ENCODE data around the gene RASGEF1C. TPM values are rescaled to one million over a fixed set of nuclear protein-coding genes. Genes with fewer than 3 reads are reported as not detected.
"Not testable (repeated sequence)": the region's sequence is repeated elsewhere in the genome, so short reads cannot be mapped to it uniquely, and the experiment has no call there.

The RASGEF1C gene
- total RNA-seq, 1 experiment from 2014 or later, result not detected

GRCh38 chr5:180214870-180215770 lies 6.1 kb upstream of the RASGEF1C start:
- Histone ChIP-seq H3K4me2 (ENCODE audit: low read depth, low read length, poor library complexity, severe bottlenecking) (no peak overlapping the region), H3K79me2 (ENCODE audit: low read length) (no peaks in the 10 kb centered on the region), H3K9me2 (replicated peaks; ENCODE audit: insufficient read depth, low read length) (no peaks in the 10 kb centered on the region), H3K9ac (ENCODE audit: low read length) (no peak overlapping the region), H3K36me3 (ENCODE audit: insufficient read depth, low read length) (no peaks in the 10 kb centered on the region), H3K4me1 (ENCODE audit: low read length) (no peaks in the 10 kb centered on the region), H3K27me3 (ENCODE audit: low read length) (no peaks in the 10 kb centered on the region), H4K20me1 (ENCODE audit: insufficient read depth, low read depth, low read length) (no peaks in the 10 kb centered on the region), H2AFZ (ENCODE audit: low read length) (no peak overlapping the region), H3K4me3 (ENCODE audit: low read length) (no peak overlapping the region), H3K9me3 (ENCODE audit: low read length) (no peaks in the 10 kb centered on the region), H3K27ac (ENCODE audit: low read length) (no peak overlapping the region)
- no peak for DNase-seq

- H4K20me1 ChIP-seq (ENCODE audit: insufficient read depth, low read depth, low read length), result no peaks in the 10 kb centered on the region
- no peak overlapping the region for H2AFZ ChIP-seq (ENCODE audit: low read length)
- no peaks in the 10 kb centered on the region for H3K27me3 ChIP-seq (ENCODE audit: low read length)
- H3K4me2 ChIP-seq (ENCODE audit: low read depth, low read length, poor library complexity, severe bottlenecking), result no peak overlapping the region
- no peaks in the 10 kb centered on the region for H3K9me3 ChIP-seq (ENCODE audit: low read length)
- H3K9me2 ChIP-seq (replicated peaks; ENCODE audit: insufficient read depth, low read length), result no peaks in the 10 kb centered on the region
- H3K9ac ChIP-seq (ENCODE audit: low read length), result no peak overlapping the region
- no peak for DNase-seq
- no peaks in the 10 kb centered on the region for H3K4me1 ChIP-seq (ENCODE audit: low read length)
- H3K4me3 ChIP-seq (ENCODE audit: low read length), result no peak overlapping the region
- H3K36me3 ChIP-seq (ENCODE audit: insufficient read depth, low read length), result no peaks in the 10 kb centered on the region
- H3K79me2 ChIP-seq (ENCODE audit: low read length), result no peaks in the 10 kb centered on the region
- H3K27ac ChIP-seq (ENCODE audit: low read length), result no peak overlapping the region
Observed at GRCh38 chr5:180213657-180214207, 4.7 kb upstream of the RASGEF1C start.

- H3K27ac ChIP-seq (ENCODE audit: low read length), result no peak overlapping the region
- H3K9ac ChIP-seq (ENCODE audit: low read length), result no peak overlapping the region
- no peak overlapping the region for H3K4me2 ChIP-seq (ENCODE audit: low read depth, low read length, poor library complexity, severe bottlenecking)
- H3K79me2 ChIP-seq (ENCODE audit: low read length), result no peaks in the 10 kb centered on the region
- H3K4me3 ChIP-seq (ENCODE audit: low read length), result no peak overlapping the region
- no peaks in the 10 kb centered on the region for H3K4me1 ChIP-seq (ENCODE audit: low read length)
- no peak for DNase-seq
- no peaks in the 10 kb centered on the region for H3K27me3 ChIP-seq (ENCODE audit: low read length)
- no peaks in the 10 kb centered on the region for H3K9me3 ChIP-seq (ENCODE audit: low read length)
- no peak overlapping the region for H2AFZ ChIP-seq (ENCODE audit: low read length)
- H3K9me2 ChIP-seq (replicated peaks; ENCODE audit: insufficient read depth, low read length), result no peaks in the 10 kb centered on the region
- H3K36me3 ChIP-seq (ENCODE audit: insufficient read depth, low read length), result no peaks in the 10 kb centered on the region
- H4K20me1 ChIP-seq (ENCODE audit: insufficient read depth, low read depth, low read length), result no peaks in the 10 kb centered on the region
Observed at GRCh38 chr5:180213256-180213600, 4.2 kb upstream of the RASGEF1C start.

- no peak overlapping the region for H2AFZ ChIP-seq (ENCODE audit: low read length)
- H4K20me1 ChIP-seq (ENCODE audit: insufficient read depth, low read depth, low read length), result no peaks in the 10 kb centered on the region
- no peak for DNase-seq
- no peaks in the 10 kb centered on the region for H3K9me3 ChIP-seq (ENCODE audit: low read length)
- no peak overlapping the region for H3K9ac ChIP-seq (ENCODE audit: low read length)
- no peak overlapping the region for H3K4me3 ChIP-seq (ENCODE audit: low read length)
- H3K27ac ChIP-seq (ENCODE audit: low read length), result no peak overlapping the region
- H3K36me3 ChIP-seq (ENCODE audit: insufficient read depth, low read length), result no peaks in the 10 kb centered on the region
- H3K79me2 ChIP-seq (ENCODE audit: low read length), result no peaks in the 10 kb centered on the region
- no peaks in the 10 kb centered on the region for H3K27me3 ChIP-seq (ENCODE audit: low read length)
- no peaks in the 10 kb centered on the region for H3K4me1 ChIP-seq (ENCODE audit: low read length)
- H3K9me2 ChIP-seq (replicated peaks; ENCODE audit: insufficient read depth, low read length), result no peaks in the 10 kb centered on the region
- H3K4me2 ChIP-seq (ENCODE audit: low read depth, low read length, poor library complexity, severe bottlenecking), result no peak overlapping the region
Observed at GRCh38 chr5:180212363-180213255, 3.6 kb upstream of the RASGEF1C start.

GRCh38 chr5:180211761-180212035 lies 2.7 kb upstream of the RASGEF1C start:
- Histone ChIP-seq H3K9me3 (ENCODE audit: low read length) (no peaks in the 10 kb centered on the region), H3K4me1 (ENCODE audit: low read length) (no peaks in the 10 kb centered on the region), H3K79me2 (ENCODE audit: low read length) (no peaks in the 10 kb centered on the region), H3K4me3 (ENCODE audit: low read length) (no peak overlapping the region), H3K9me2 (replicated peaks; ENCODE audit: insufficient read depth, low read length) (no peaks in the 10 kb centered on the region), H3K27me3 (ENCODE audit: low read length) (no peaks in the 10 kb centered on the region), H3K27ac (ENCODE audit: low read length) (no peak overlapping the region), H3K4me2 (ENCODE audit: low read depth, low read length, poor library complexity, severe bottlenecking) (no peak overlapping the region), H3K36me3 (ENCODE audit: insufficient read depth, low read length) (no peaks in the 10 kb centered on the region), H3K9ac (ENCODE audit: low read length) (no peak overlapping the region), H4K20me1 (ENCODE audit: insufficient read depth, low read depth, low read length) (no peaks in the 10 kb centered on the region), H2AFZ (ENCODE audit: low read length) (no peak overlapping the region)
- DNase-seq, result no peak

GRCh38 chr5:180210961-180211760 lies 2.1 kb upstream of the RASGEF1C start:
- Histone ChIP-seq H3K9me2 (replicated peaks; ENCODE audit: insufficient read depth, low read length) (no peaks in the 10 kb centered on the region), H3K27me3 (ENCODE audit: low read length) (no peaks in the 10 kb centered on the region)

GRCh38 chr5:180210077-180210476 lies 1.1 kb upstream of the RASGEF1C start:
- not testable (repeated sequence) for H3K27me3 ChIP-seq (ENCODE audit: low read length); H3K4me3 ChIP-seq (ENCODE audit: low read length); H3K4me2 ChIP-seq (ENCODE audit: low read depth, low read length, poor library complexity, severe bottlenecking); H3K9me3 ChIP-seq (ENCODE audit: low read length); H3K27ac ChIP-seq (ENCODE audit: low read length); H3K4me1 ChIP-seq (ENCODE audit: low read length); H3K9ac ChIP-seq (ENCODE audit: low read length); H3K79me2 ChIP-seq (ENCODE audit: low read length); DNase-seq; H3K36me3 ChIP-seq (ENCODE audit: insufficient read depth, low read length); H4K20me1 ChIP-seq (ENCODE audit: insufficient read depth, low read depth, low read length); H2AFZ ChIP-seq (ENCODE audit: low read length); H3K9me2 ChIP-seq (replicated peaks; ENCODE audit: insufficient read depth, low read length)

More at GRCh38 chr5:180210961-180211760, 2.1 kb upstream of the RASGEF1C start:
- H3K79me2 ChIP-seq (ENCODE audit: low read length), result no peaks in the 10 kb centered on the region
- no peak overlapping the region for H2AFZ ChIP-seq (ENCODE audit: low read length)
- no peak overlapping the region for H3K4me3 ChIP-seq (ENCODE audit: low read length)
- no peak for DNase-seq
- no peaks in the 10 kb centered on the region for H4K20me1 ChIP-seq (ENCODE audit: insufficient read depth, low read depth, low read length)
- no peaks in the 10 kb centered on the region for H3K4me1 ChIP-seq (ENCODE audit: low read length)
- no peak overlapping the region for H3K9ac ChIP-seq (ENCODE audit: low read length)
- H3K4me2 ChIP-seq (ENCODE audit: low read depth, low read length, poor library complexity, severe bottlenecking), result no peak overlapping the region
- no peaks in the 10 kb centered on the region for H3K9me3 ChIP-seq (ENCODE audit: low read length)
- no peaks in the 10 kb centered on the region for H3K36me3 ChIP-seq (ENCODE audit: insufficient read depth, low read length)
- H3K27ac ChIP-seq (ENCODE audit: low read length), result no peak overlapping the region

All from Karpas-422 (cell line).